H1 (cell line): Measurements from ENCODE around the gene ZNF219. TPM values are rescaled to one million over a fixed set of nuclear protein-coding genes. Genes with fewer than 3 reads are reported as not detected.

ENCODE experiments used
- BCL11A ChIP-seq, 2 experiments: IDR thresholded peaks; one replicate each; pipeline ENCODE4 v1.6.1; 2011; ENCODE audit warnings: low read depth in 2 of 2, low read length in 2 of 2, mild to moderate bottlenecking in 2 of 2
- GTF2F1 ChIP-seq: IDR thresholded peaks from 2 replicates; pipeline ENCODE4 v1.6.1; 2012; ENCODE audit warnings: low read depth, low read length, improper control_type of control experiment, borderline replicate concordance
- HDAC2 ChIP-seq, 2 experiments: fragments of 300-600 bp in 1 of 2; sonication (generic) in 1 of 2; IDR thresholded peaks; 2 replicates each; pipeline ENCODE4 v1.6.1; 2011 to 2012; ENCODE audit warnings: low read depth in 2 of 2, low read length in 2 of 2, mild to moderate bottlenecking in 2 of 2, moderate library complexity in 2 of 2, borderline replicate concordance in 1 of 2, inconsistent platforms in 1 of 2
- KDM4A ChIP-seq: IDR thresholded peaks from one replicate; pipeline ENCODE4 v1.7.1; 2012; ENCODE audit warnings: low read depth, mild to moderate bottlenecking, moderate library complexity, low read length, inconsistent platforms; ENCODE audit not compliant: severe bottlenecking
- MAFK ChIP-seq: IDR thresholded peaks from 2 replicates; pipeline ENCODE4 v1.6.1; 2012; ENCODE audit warnings: low read depth, mild to moderate bottlenecking, improper control_type of control experiment, low read length
- POLR2A ChIP-seq, 2 experiments: IDR thresholded peaks; 1 replicate in 1 of 2; 2 replicates in 1 of 2; pipeline ENCODE4 v1.6.1; 2011; ENCODE audit warnings: low read depth in 2 of 2, low read length in 2 of 2, mild to moderate bottlenecking in 2 of 2; ENCODE audit errors: control extremely low read depth in 1 of 2
- SAP30 ChIP-seq: fragments of 300-600 bp; sonication (generic); IDR thresholded peaks from 2 replicates; pipeline ENCODE4 v1.7.1; 2012; ENCODE audit warnings: low read length, moderate library complexity, mild to moderate bottlenecking, inconsistent platforms; ENCODE audit not compliant: insufficient read depth, insufficient replicate concordance
- SP1 ChIP-seq: IDR thresholded peaks from 2 replicates; pipeline ENCODE4 v1.6.1; 2011; ENCODE audit warnings: low read depth, low read length
- TAF7 ChIP-seq: optimal IDR thresholded peaks from 2 replicates; pipeline ENCODE3; 2011; ENCODE audit warnings: low read depth, mild to moderate bottlenecking, inconsistent platforms, low read length, moderate library complexity, borderline replicate concordance
- TEAD4 ChIP-seq: IDR thresholded peaks from 2 replicates; pipeline ENCODE4 v1.6.1; 2012; ENCODE audit warnings: low read depth, low read length, inconsistent platforms, mixed read lengths
- polyA plus RNA-seq, 7 experiments: library from polyadenylated mRNA; depleted of rRNA in 3 of 7; stranded (reverse) in 5 of 7; unstranded in 2 of 7; fragments of >200 nt in 5 of 7; fragments of 200-250 nt in 2 of 7; gene quantifications; 1 replicate in 5 of 7; 2 replicates in 1 of 7; 4 replicates in 1 of 7; pipeline versions ENCODE4 v1.2.1 to v1.2.3, GENCODE V29; 2011 to 2013; ENCODE audit warnings: missing spikeins in 2 of 7, mixed read lengths in 2 of 7
- total RNA-seq: library from RNA; stranded (reverse); fragmentation: NEBNext Ultra II Directional; extraction: Animal tissue kit (Norgen Biotek cat#: 25700); gene quantifications from 2 replicates; pipeline ENCODE4 v1.2.1, GENCODE V29; 2021

Gene ZNF219
- total and polyA plus RNA-seq, 2 of the 8 experiments (the other 6 are each of a cell fraction or from before 2014, with no cell fraction given), result 113 to 160 TPM

DNA sequence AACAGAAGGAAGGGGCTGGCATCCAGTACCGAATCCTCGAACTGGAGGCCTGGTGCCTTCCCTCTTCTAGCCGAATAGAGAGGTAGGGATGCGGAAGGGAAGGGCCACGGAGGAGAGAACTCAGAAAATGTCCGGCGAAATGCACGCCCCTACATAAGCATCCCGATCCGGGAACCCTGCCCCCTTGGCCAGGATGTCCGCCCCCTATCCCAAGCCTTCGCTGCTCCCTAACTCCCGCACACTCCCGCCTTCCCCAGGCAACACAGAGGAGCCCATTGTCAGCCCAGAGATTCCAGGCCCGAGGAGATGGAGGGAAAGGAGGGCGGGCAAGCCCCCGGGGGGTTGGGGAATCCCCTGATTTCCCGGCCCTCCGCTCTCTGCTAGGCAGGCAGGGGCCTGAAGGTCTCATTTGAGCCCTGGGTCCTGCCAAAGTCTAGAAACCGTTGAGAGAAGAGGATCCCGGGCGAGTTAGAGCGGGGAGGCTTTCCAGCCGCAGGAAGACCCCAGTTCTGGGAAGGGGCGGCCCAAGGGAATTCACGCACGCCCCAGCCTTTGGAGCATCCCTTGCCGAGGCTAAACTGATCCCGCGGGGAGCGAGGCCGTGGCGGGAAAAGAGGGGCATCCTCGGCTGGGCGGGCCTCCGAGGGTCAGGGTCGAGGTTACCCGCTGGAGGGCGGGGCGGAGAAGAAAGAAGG is 28.9 kb downstream of the ZNF219 start (continued):
- TF ChIP-seq HDAC2 (IDR thresholded peaks at IDR 0.05; ENCODE audit: borderline replicate concordance in 1 of 2, low read depth in 2 of 2, low read length in 2 of 2), result 0 out of 4 replicates have a peak, but pooled peaks of 1 of the 2 experiments have one; percentile 10
- TF ChIP-seq TEAD4, result peak; percentile 35
- peak; percentile 49; the same call in 1 of the 2 replicates for TF ChIP-seq GTF2F1
- peak in 1 of 2 experiments; percentile 16; a peak in 1 of 3 replicates for TF ChIP-seq POLR2A (IDR thresholded peaks at IDR 0.05; ENCODE audit: control extremely low read depth in 1 of 2, low read depth in 2 of 2, low read length in 2 of 2)
- TF ChIP-seq KDM4A, result peak; percentile 4
- TF ChIP-seq MAFK, result no peak
- no peak for TF ChIP-seq BCL11A (IDR thresholded peaks at IDR 0.05; ENCODE audit: low read depth in 2 of 2, low read length in 2 of 2)
- no peak for TF ChIP-seq SP1
- TF ChIP-seq TAF7, result peak; percentile 58
- peak; percentile 73 for TF ChIP-seq SAP30
